ENCODE measurements around the gene YIF1B.

Gene YIF1B

GRCh38 chr19:38274739-38275138 lies 41.0 kb downstream of the YIF1B start:
- no peak overlapping the region for H2BK120ac ChIP-seq (ENCODE audit: low read depth, low read length)
- no CpG with 5 or more reads among the region's 9 CpGs for WGBS, 2 donors (ENCODE audit: extremely low coverage in 2 of 2, insufficient read length in 2 of 2, insufficient replicate concordance in 1 of 2)

GRCh38 chr19:38273499-38273898 lies 42.2 kb downstream of the YIF1B start:
- no peak overlapping the region for H4K91ac ChIP-seq (ENCODE audit: low read depth, low read length, poor library complexity)
- H2BK5ac ChIP-seq (ENCODE audit: low read length): no peak overlapping the region
- H3K36me3 ChIP-seq (replicated peaks in 1 of 2; ENCODE audit: control insufficient read depth in 2 of 2, insufficient read depth in 2 of 2, low read length in 2 of 2): no peaks in the 10 kb centered on the region
- no peak overlapping the region for H2BK120ac ChIP-seq (ENCODE audit: low read depth, low read length)
- H3K14ac ChIP-seq (ENCODE audit: low read length): no peak overlapping the region
- no peak overlapping the region for H2AK5ac ChIP-seq (ENCODE audit: low read depth, low read length)
- no peak overlapping the region for H3K18ac ChIP-seq (ENCODE audit: low read length)
- H3K9me3 ChIP-seq (replicated peaks in 1 of 2; ENCODE audit: control insufficient read depth in 2 of 2, insufficient read depth in 1 of 2, low read depth in 1 of 2, low read length in 2 of 2): no peaks in the 10 kb centered on the region
- no peaks in the 10 kb centered on the region for H3K79me1 ChIP-seq (ENCODE audit: low read depth, low read length)
- no peak overlapping the region for H3K27ac ChIP-seq (replicated peaks; ENCODE audit: low read length)
- no peak overlapping the region for H2BK12ac ChIP-seq (ENCODE audit: low read length)
- peaks cover 0 to 16% (median 0%) of the 10 kb centered on the region in 3 experiments for H3K27me3 ChIP-seq (ENCODE audit: control insufficient read depth in 3 of 3, insufficient read depth in 3 of 3, low read depth in 1 of 3, low read length in 3 of 3)
- H3K4ac ChIP-seq (ENCODE audit: low read length): no peak overlapping the region
- H3K4me3 ChIP-seq (ENCODE audit: low read length in 2 of 2): no peak overlapping the region
- peaks cover 10 to 12% of the 10 kb centered on the region in 2 donors for H3K4me1 ChIP-seq (ENCODE audit: control insufficient read depth in 2 of 2, insufficient read depth in 1 of 2, low read depth in 1 of 2, low read length in 2 of 2)
- no CpG with 5 or more reads among the region's 2 CpGs for WGBS, 2 donors (ENCODE audit: extremely low coverage in 2 of 2, insufficient read length in 2 of 2, insufficient replicate concordance in 1 of 2)
- DNase-seq (ENCODE audit: low spot score): no peak
- no peak overlapping the region for H4K8ac ChIP-seq (ENCODE audit: low read depth, low read length)
- H3K9ac ChIP-seq (ENCODE audit: low read depth, low read length, poor library complexity): no peak overlapping the region
- H3K4me2 ChIP-seq (ENCODE audit: insufficient read depth, low read length, poor library complexity, severe bottlenecking): no peak overlapping the region
- H2BK15ac ChIP-seq (ENCODE audit: low read length): no peak overlapping the region
- no peak overlapping the region for H2AFZ ChIP-seq (ENCODE audit: low read length)
- H3K23ac ChIP-seq (ENCODE audit: low read depth, low read length, poor library complexity): no peak overlapping the region

More at GRCh38 chr19:38274739-38275138, 41.0 kb downstream of the YIF1B start:
- Histone ChIP-seq H3K79me1 (ENCODE audit: low read depth, low read length) (no peaks in the 10 kb centered on the region), H2BK12ac (ENCODE audit: low read length) (no peak overlapping the region), H3K23ac (ENCODE audit: low read depth, low read length, poor library complexity) (no peak overlapping the region), H2AFZ (ENCODE audit: low read length) (no peak overlapping the region), H2BK15ac (ENCODE audit: low read length) (no peak overlapping the region), H3K9me3 (replicated peaks in 1 of 2; ENCODE audit: control insufficient read depth in 2 of 2, insufficient read depth in 1 of 2, low read depth in 1 of 2, low read length in 2 of 2) (no peaks in the 10 kb centered on the region), H2BK5ac (ENCODE audit: low read length) (no peak overlapping the region), H3K14ac (ENCODE audit: low read length) (no peak overlapping the region), H4K8ac (ENCODE audit: low read depth, low read length) (no peak overlapping the region), H2AK5ac (ENCODE audit: low read depth, low read length) (no peak overlapping the region), H3K4me2 (ENCODE audit: insufficient read depth, low read length, poor library complexity, severe bottlenecking) (no peak overlapping the region), H3K4me1 (ENCODE audit: control insufficient read depth in 2 of 2, insufficient read depth in 1 of 2, low read depth in 1 of 2, low read length in 2 of 2) (peaks cover 10 to 16% of the 10 kb centered on the region in 2 donors), H3K27me3 (ENCODE audit: control insufficient read depth in 3 of 3, insufficient read depth in 3 of 3, low read depth in 1 of 3, low read length in 3 of 3) (peaks cover 0 to 12% (median 0%) of the 10 kb centered on the region in 3 experiments), H3K4ac (ENCODE audit: low read length) (no peak overlapping the region), H3K18ac (ENCODE audit: low read length) (no peak overlapping the region), H3K27ac (replicated peaks; ENCODE audit: low read length) (no peak overlapping the region), H4K91ac (ENCODE audit: low read depth, low read length, poor library complexity) (no peak overlapping the region), H3K36me3 (replicated peaks in 1 of 2; ENCODE audit: control insufficient read depth in 2 of 2, insufficient read depth in 2 of 2, low read length in 2 of 2) (no peaks in the 10 kb centered on the region), H3K4me3 (ENCODE audit: low read length in 2 of 2) (no peak overlapping the region), H3K9ac (ENCODE audit: low read depth, low read length, poor library complexity) (no peak overlapping the region)
- no peak for DNase-seq (ENCODE audit: low spot score)

- no peak overlapping the region for H2BK120ac ChIP-seq (ENCODE audit: low read depth, low read length)
- H3K27me3 ChIP-seq (ENCODE audit: control insufficient read depth in 3 of 3, insufficient read depth in 3 of 3, low read depth in 1 of 3, low read length in 3 of 3): peaks cover 0 to 43% (median 0%) of the 10 kb centered on the region in 3 experiments
- H3K4me2 ChIP-seq (ENCODE audit: insufficient read depth, low read length, poor library complexity, severe bottlenecking): no peak overlapping the region
- no peak overlapping the region for H2AFZ ChIP-seq (ENCODE audit: low read length)
- no peak overlapping the region for H3K27ac ChIP-seq (replicated peaks; ENCODE audit: low read length)
- no peak overlapping the region for H2BK5ac ChIP-seq (ENCODE audit: low read length)
- no peaks in the 10 kb centered on the region for H3K36me3 ChIP-seq (replicated peaks in 1 of 2; ENCODE audit: control insufficient read depth in 2 of 2, insufficient read depth in 2 of 2, low read length in 2 of 2)
- H3K9me3 ChIP-seq (replicated peaks in 1 of 2; ENCODE audit: control insufficient read depth in 2 of 2, insufficient read depth in 1 of 2, low read depth in 1 of 2, low read length in 2 of 2): no peaks in the 10 kb centered on the region
- DNase-seq (ENCODE audit: low spot score): no peak
- H3K14ac ChIP-seq (ENCODE audit: low read length): peak overlapping the region; percentile 12
- H4K91ac ChIP-seq (ENCODE audit: low read depth, low read length, poor library complexity): no peak overlapping the region
- no peak overlapping the region for H3K23ac ChIP-seq (ENCODE audit: low read depth, low read length, poor library complexity)
- no peaks in the 10 kb centered on the region for H3K79me1 ChIP-seq (ENCODE audit: low read depth, low read length)
- H2BK15ac ChIP-seq (ENCODE audit: low read length): no peak overlapping the region
- no peak overlapping the region for H4K8ac ChIP-seq (ENCODE audit: low read depth, low read length)
- peaks cover 13 to 14% of the 10 kb centered on the region in 2 donors for H3K4me1 ChIP-seq (ENCODE audit: control insufficient read depth in 2 of 2, insufficient read depth in 1 of 2, low read depth in 1 of 2, low read length in 2 of 2)
- H2AK5ac ChIP-seq (ENCODE audit: low read depth, low read length): peak overlapping the region; percentile 53
- WGBS, 2 donors (ENCODE audit: extremely low coverage in 2 of 2, insufficient read length in 2 of 2, insufficient replicate concordance in 1 of 2): no CpG with 5 or more reads among the region's 5 CpGs
- H3K4me3 ChIP-seq (ENCODE audit: low read length in 2 of 2): no peak overlapping the region
- no peak overlapping the region for H3K9ac ChIP-seq (ENCODE audit: low read depth, low read length, poor library complexity)
- H3K18ac ChIP-seq (ENCODE audit: low read length): no peak overlapping the region
- H3K4ac ChIP-seq (ENCODE audit: low read length): no peak overlapping the region
- H2BK12ac ChIP-seq (ENCODE audit: low read length): no peak overlapping the region
Observed at GRCh38 chr19:38270587-38271167, 45.1 kb downstream of the YIF1B start.

- Histone ChIP-seq H2AK5ac (ENCODE audit: low read depth, low read length) (no peak overlapping the region), H3K14ac (ENCODE audit: low read length) (no peak overlapping the region), H2BK120ac (ENCODE audit: low read depth, low read length) (no peak overlapping the region), H2AFZ (ENCODE audit: low read length) (no peak overlapping the region), H3K27ac (replicated peaks; ENCODE audit: low read length) (no peak overlapping the region), H2BK5ac (ENCODE audit: low read length) (no peak overlapping the region), H4K8ac (ENCODE audit: low read depth, low read length) (no peak overlapping the region), H2BK15ac (ENCODE audit: low read length) (no peak overlapping the region), H4K91ac (ENCODE audit: low read depth, low read length, poor library complexity) (no peak overlapping the region), H3K4me3 (ENCODE audit: low read length in 2 of 2) (no peak overlapping the region), H3K18ac (ENCODE audit: low read length) (no peak overlapping the region), H3K36me3 (replicated peaks in 1 of 2; ENCODE audit: control insufficient read depth in 2 of 2, insufficient read depth in 2 of 2, low read length in 2 of 2) (no peaks in the 10 kb centered on the region), H3K4ac (ENCODE audit: low read length) (no peak overlapping the region), H3K79me1 (ENCODE audit: low read depth, low read length) (no peaks in the 10 kb centered on the region), H3K27me3 (ENCODE audit: control insufficient read depth in 3 of 3, insufficient read depth in 3 of 3, low read depth in 1 of 3, low read length in 3 of 3) (peaks cover 0 to 57% (median 2%) of the 10 kb centered on the region in 3 experiments), H3K9ac (ENCODE audit: low read depth, low read length, poor library complexity) (no peak overlapping the region), H3K4me1 (ENCODE audit: control insufficient read depth in 2 of 2, insufficient read depth in 1 of 2, low read depth in 1 of 2, low read length in 2 of 2) (peaks cover 20 to 22% of the 10 kb centered on the region in 2 donors), H3K23ac (ENCODE audit: low read depth, low read length, poor library complexity) (no peak overlapping the region), H3K9me3 (replicated peaks in 1 of 2; ENCODE audit: control insufficient read depth in 2 of 2, insufficient read depth in 1 of 2, low read depth in 1 of 2, low read length in 2 of 2) (no peaks in the 10 kb centered on the region), H3K4me2 (ENCODE audit: insufficient read depth, low read length, poor library complexity, severe bottlenecking) (no peak overlapping the region), H2BK12ac (ENCODE audit: low read length) (no peak overlapping the region)
- no peak for DNase-seq (ENCODE audit: low spot score)
- whole genome bisulfite sequencing, 2 donors (ENCODE audit: extremely low coverage in 2 of 2, insufficient read length in 2 of 2, insufficient replicate concordance in 1 of 2): no CpG with 5 or more reads among the region's 8 CpGs
Observed at GRCh38 chr19:38268539-38268938, 47.2 kb downstream of the YIF1B start.
